GM19463 (cell line): Measurements from ENCODE around the gene GABBR2.
A peak's percentile ranks its signal among the peaks of the same experiment; 100 is the strongest.

Experiments used
- ATAC-seq: cut with Tn5 transposase; IDR thresholded peaks from one replicate; pipeline ENCODE4 v1.9.1; 2021; ENCODE audit warnings: mild to moderate bottlenecking, moderate library complexity; ENCODE audit not compliant: unreplicated experiment

Gene GABBR2

DNA sequence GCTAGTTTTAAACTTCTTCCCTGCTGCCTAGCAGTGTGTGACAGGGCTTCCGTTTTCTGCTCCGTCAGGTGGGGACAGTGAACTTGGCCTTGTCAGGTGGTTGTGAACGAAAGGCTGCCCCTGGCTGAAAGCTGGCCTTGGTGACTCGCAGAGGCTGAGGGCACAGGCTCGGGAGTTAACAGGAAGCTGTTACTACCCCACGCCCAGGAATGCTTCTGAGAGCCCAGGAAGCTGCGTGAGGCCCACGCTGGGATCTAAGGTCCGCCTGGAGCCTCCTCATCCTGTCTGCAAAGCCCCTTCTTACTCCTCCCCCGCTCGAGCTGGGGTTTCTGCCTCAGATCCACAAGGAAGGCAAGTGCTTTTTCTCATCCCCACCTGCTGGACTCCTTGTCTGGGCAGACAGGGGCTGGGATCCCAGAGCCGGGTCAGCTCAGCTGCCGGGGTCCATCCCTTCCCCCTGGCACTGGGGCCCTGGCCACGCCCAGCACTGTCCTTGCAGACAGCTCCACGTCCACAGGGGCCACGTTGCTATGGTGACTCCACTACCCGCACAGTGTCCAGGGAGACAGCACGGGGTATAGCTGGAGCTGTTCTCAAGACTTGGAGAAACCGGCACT is 328.6 kb downstream of the GABBR2 start:
- peak; percentile 63 for ATAC-seq

DNA sequence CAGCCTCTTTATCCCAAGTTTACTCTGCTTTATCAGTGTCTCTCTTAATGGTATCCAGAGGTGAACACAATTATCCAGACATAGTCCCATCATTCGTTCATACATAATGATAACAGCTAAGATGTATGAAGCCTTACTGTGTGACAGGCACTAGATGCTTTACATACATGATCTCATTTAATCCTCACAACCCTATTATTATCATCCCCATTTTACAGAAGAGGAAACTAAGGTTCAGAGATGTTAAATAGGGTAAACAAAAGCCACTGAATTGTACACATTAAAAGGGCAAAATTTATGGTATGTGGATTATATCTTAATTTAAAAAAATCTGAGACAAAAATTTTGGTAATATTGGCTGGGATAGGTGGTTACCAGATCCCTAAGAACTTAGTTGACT is 329.2 kb downstream of the GABBR2 start:
- no peak for ATAC-seq

DNA sequence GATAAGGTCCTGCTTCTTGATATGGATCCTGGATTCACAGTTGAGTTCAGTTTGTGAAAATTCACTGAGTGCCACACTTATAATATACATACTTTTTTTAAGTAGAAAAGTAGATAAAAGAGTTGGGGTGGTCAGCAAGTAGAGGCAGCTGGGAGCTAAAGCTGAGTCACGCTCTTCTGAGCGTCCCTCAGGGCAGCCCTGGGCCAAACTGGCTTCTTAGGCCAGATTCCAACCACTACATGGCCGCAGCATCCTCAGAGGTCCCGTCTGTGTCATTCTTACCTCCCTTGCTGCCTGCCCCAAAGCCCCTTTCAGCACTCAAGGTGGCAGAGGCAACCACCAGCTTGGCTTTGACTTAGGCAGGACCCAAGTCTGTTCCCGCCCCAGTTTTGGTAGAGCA is 329.9 kb downstream of the GABBR2 start:
- no peak for ATAC-seq

DNA sequence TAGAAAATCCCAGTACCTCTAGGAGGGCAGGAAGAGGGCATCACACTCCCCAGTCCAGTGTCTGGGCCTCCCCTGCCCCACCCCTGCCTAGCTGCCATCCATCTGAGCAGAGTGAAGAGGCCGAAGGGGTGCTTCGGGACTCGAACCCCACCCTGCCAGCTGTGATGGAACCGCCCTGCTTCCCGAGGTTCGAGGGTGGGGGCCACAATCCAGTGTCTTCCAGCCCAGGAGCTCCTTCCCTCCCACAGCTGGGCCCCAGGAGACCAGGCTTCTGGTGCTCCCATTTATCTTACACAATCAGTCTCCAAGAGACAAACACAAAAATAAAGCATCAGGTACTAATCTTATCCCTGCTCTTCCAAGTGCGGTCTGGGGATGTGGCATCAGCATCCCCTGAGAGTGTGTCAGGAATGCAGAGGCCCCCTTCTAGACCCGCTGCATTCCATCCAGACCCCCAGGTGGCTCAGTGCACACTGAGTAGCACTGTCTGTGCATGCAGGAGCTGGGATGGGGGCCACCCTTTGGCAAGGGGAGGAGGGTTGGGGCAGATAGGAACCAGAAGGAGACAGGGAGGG is 330.4 kb downstream of the GABBR2 start:
- no peak for ATAC-seq

DNA sequence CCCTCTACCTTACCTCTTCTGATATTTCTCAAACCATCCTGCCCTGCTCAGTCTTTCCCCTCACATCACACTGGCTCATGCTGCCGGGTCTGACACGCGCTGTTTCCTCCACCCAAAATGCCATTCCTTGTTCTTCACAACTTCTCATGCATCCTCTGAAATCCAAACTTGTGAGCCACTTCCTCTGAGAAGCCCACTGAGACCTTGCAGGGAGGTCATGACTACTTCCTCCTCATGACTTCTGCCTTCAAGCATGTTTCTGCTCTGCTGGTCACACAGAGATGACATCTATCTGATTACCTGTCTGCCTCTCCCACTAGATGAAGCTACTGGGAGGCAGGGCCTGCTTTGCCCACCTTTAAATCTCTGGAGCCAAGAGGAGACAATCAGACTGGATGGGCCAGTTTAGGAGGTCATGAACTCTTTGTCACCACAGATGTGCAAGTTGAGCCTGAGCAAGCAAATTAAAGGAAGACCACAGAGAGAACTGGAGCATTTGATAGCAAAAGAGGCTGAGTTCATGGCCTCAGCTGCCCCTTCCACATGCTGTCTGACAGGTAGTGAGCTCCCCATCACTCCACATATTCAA is 333.5 kb downstream of the GABBR2 start:
- ATAC-seq = peak; percentile 44

DNA sequence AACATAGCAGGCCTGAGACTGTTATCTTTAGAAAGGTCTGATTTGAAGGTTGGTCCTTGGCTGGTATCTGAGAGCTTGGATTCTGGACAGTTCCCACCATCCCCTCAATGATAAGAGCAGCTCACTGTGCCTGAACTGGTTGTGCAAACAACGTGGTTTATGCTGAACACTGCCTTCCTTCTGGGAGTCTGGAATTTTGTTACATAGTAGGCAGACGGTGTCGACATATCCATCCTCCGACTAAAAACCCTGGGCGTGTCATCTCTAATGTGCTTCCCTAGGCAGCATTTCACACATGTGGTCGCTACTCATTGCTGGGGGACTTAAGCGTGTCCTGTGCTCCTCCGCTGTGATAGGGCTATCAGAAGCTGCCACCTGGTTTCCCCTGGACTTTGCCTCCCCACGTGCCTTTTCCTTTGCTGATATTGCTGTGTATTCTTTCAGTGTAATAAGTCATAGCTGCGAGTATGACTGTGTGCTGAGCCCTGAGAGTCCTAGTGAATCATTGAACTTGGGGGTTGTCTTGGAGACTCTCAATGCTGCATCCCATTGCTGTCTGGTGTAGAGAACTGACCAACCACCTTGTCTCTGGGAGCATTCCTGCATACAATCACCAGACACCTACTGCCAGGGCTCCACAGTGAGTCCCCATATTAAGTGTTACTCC is 334.2 kb downstream of the GABBR2 start:
- peak; percentile 48 for ATAC-seq

DNA sequence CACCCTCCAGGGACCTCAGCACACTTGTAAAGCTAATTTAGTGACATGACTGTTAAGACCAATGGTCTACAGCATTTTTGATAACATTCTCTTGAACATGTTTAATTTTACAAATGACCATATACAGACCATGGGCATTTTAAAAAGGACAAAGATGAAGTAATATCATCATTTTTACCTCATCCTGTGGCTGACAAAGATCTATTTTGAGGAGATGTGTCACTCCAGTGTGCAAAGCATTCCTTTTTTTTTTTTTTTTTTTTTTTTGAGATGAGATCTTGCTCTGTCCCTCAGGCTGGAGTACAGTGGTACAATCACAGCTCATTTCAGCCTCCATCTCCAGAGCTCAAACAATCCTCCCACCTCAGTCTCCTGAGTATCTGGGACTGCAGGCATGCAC is 335.1 kb downstream of the GABBR2 start:
- no peak for ATAC-seq

DNA sequence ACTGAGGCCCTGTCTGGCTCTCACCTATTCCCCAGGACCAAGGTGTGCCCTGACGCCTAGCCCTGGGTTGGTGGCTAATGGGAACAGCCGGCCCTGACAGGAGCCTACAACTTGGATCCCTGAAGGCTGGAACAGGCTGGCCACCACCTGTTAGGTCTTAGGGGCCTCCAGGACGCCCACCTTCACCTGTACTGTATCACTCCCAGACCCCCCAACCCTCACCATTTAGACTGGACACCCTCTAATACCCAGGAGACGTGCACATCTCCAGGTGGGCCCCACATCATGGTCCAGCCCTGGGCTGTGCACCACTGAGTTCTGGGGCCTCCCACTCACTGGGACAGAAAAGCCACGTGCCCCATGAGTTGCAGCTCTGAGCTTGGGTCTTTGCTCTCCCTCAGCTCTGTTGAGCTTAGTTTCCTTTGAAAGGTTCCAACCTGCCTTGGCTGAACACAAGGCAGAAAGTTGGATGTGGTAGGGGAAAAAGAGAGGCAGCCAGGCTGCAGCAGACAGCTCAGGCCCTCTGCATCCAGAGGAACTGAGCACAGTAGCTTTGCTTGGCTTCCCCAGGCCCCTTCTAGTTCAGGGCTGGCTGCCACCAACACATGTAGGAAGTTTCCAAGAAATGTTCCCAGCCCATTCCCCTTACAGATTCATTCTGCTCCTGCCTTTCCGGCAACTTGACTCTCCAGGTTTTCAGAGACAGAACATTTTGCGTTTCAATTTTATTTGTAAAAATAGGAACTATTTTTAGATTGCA is 336.5 kb downstream of the GABBR2 start:
- ATAC-seq = no peak

DNA sequence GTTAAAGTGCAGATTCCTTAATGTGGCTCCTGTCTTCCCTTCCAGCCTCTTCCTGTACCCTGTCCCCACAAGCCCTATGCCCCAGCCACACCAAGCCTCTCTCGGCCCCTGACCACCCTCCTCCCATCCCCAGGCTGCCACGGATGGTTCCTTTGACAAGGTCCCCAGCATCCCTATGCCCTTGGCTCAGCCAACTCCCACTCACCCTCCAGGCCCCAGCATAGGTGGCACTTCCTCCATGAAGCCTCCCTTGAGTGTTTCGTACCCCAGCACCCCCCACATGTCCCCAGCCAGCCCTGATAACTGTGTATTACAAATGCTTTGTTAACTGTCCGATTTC is 337.8 kb downstream of the GABBR2 start:
- ATAC-seq = no peak

DNA sequence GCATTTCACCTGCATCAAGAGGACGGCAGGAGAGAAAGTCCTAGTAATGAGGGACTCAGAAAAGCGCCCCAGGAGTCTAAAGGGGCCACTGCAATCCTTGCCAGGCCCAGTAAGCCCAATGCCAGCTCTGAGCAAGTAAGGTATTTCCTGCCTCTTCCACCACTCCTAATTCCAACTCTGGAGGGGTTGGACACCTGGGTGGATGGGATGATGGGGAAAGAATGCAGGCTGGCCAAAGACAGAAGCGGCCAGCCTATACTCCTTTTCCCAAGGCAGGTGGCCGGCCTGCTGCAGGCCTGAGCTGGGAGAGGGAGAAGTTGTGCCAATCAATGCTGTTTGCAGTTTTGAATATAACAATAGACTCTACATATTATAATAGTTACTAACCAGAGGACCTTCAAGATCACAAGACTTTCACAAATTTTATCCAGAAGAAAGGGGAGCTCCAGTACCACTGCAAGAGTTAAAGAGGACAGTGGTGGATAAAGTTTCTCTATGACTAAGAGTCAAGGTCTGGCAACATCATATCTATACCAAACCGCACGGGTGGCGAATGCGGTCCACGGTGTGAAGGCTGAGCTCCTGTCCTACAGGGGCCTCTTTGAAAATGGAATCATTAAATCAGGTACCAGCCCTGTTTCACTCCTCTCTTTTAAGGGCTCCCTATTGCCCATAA is 338.3 kb downstream of the GABBR2 start:
- ATAC-seq = no peak

DNA sequence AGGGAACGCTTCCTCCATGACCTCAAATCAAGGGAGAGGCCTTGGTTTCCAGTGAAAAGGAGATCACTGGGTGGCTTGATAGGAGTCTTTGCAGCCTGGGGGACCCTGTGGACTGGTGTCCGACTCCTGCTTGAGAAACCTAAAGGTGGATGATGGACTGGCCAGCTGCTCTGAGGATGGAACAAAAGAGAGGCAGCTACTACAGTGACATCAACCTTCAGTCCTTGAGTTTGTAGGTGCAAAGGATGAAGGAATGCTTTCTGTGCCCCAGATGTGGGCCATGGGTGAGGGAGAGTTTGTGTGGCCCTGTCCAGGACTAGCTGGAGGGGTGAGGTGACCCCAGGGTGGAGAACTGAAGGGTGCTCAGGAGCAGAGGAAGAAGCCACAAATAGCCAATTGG is 338.8 kb downstream of the GABBR2 start:
- ATAC-seq = no peak

DNA sequence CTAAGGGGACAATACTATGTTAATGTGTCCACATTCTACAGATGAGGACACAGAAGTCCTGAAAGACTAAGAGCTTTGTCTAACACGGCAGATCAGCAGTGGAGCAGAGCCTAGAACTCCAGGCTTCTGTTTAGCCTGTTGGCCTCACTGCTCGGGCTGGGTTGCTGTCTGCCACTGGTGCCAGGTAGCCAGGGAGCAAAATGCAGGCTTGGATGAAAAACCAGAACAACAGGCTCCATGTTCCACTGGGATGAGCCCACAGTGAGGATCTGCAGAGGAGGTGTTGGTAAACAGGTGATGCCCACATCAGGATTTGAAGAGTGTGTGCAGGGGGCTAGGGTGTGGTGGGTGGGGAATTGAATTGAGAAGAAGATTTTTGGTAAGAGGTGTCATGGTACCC is 339.3 kb downstream of the GABBR2 start:
- no peak for ATAC-seq

DNA sequence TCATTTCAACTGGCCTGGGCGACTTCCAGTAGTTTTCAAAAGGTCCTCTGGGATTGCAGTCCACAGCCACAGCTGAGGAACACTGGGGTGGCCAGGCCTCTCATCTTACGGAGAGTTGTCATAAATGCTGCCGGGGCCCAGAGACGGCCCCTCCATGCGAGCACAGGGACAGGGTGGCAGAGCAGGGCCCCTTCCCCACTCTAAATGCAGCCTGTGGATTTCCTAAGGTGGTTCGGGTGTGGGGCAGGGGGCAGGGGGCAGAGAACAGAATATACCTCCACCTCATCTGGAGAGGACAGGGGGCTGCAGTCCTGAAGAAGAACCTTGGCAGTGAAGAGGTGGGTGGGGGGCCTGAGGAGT is 339.7 kb downstream of the GABBR2 start:
- ATAC-seq = no peak

DNA sequence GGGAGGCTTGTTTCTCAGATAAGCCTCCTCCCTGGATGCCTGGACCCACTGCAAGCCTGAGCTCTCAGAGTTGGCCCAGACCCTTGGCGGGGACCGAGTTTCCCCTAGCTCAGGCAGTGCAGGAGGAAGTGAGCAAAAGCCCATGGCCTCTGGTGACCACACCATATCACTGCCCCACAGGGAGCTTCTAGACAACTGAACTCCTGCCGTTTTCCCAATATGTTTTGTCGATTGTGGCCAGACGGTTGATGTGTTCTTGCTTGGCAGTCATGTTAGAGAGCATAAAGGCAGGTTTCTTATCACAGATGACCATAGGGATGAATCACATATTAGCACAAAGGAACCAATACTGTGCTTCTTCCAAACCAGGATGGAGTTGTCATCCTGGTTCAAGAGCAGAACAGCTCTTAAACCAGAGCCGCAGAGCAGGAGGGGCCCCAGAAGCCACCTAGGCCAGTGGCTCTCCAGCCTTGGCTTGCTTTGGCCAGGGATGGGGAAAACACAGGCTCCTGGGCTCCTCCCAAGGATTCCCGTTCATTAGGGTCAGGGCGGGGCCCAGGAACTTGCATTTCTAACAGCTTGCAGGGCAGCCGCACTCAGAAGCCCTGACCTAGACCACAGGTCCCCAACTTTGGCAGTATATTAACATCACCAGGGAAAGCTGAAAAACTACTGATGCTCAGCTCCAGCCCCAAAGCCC is 340.2 kb downstream of the GABBR2 start:
- no peak for ATAC-seq

DNA sequence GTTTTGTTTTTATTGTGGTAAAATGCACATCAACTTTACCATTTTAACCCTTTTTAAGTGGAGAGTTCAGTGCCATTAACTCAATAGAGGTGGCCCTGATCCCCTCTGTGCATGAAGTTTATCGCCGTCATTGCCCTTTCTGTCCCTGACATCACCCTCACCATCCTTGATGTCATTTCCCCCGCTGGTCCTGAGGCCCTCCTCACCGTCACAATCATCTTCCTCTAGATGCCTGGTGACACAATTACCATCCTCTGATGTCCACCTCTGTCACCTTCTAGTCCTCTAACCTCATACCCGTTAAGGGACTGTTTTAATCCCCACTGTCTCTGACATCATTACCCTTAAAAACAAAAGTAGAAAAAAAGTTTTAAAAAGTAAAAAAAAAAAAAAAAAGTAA is 340.8 kb downstream of the GABBR2 start:
- ATAC-seq = no peak

DNA sequence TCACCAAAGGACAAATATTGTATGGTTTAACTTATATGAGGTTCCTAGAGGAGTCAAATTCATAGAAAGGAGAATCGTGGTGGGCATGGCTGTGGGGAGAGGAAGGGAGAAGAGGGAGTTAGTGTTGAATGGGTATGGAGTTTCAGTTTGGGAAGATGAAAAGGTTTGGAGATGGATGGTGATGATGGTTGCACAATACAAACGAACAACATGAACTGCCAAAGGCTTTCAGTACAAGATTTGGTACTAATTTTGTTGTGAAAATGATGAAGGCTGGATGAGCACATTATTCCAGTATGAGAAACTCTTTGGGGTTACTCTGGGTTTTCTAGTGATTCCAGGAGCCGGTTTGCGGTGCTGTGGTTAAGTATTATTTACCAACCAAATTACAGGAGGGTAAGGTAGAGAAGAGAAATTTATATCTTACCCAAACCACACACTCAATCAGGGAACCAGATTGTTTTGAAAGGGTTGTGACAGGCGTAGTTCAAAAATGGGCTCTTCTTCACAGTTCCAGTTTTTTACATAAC is 341.3 kb downstream of the GABBR2 start:
- no peak for ATAC-seq

DNA sequence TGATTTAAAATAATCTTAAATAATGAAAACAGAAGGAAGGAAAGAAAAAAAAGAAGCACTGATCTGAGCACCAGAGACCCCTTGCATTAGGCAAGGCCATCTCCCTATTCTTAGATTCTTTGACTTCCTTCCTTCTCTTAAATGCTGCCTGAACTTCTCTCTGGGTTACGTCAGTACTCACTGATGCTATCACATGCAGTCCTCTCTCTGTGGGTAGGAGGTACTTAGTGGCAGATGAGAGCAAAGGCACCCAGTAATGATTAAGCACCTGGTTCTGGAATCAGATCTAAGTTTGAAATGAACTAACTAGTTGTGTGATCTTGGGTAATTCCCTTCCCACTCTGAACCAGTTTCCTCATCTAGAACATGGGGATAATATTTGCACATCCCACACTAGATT is 343.0 kb downstream of the GABBR2 start:
- ATAC-seq = no peak

DNA sequence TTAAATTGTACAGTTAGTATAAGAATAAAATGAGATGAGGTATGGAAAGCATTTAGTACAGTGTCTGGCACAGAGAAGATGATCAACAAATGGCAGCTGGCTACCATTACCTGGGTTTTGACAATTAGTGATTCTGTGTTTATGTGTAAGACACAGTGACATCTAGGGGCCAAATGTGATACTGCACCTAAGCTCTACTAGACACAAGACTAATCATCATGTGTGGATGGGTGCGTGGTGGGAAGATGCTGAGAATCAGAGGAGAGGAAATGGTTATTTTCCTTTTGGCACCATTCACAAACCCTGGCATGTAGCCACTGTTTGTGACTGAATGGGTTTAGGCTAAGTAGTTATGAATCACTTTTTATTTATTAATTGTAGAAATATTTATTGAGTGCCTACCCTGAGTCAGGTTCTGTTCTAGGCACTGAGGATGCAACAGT is 343.5 kb downstream of the GABBR2 start:
- no peak for ATAC-seq

DNA sequence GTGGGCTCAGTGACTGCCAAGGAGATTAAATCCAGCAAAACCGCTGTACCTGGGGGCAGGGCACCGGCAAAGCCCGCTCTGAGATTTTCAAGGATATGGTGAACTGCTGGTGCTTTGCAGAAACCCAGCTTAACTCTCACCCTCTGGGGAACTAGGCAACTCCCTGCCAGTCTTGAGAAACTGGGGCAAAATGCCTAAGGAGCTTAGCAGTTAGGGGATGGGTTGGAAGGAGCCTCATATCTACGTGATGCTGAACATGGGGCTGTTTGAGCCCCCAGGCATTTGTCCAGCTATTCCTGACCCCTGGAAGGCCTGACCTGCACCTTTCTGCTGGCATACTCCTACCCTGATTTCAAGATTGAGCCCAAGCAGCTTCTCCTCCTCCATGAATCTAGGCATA is 344.6 kb downstream of the GABBR2 start:
- no peak for ATAC-seq

DNA sequence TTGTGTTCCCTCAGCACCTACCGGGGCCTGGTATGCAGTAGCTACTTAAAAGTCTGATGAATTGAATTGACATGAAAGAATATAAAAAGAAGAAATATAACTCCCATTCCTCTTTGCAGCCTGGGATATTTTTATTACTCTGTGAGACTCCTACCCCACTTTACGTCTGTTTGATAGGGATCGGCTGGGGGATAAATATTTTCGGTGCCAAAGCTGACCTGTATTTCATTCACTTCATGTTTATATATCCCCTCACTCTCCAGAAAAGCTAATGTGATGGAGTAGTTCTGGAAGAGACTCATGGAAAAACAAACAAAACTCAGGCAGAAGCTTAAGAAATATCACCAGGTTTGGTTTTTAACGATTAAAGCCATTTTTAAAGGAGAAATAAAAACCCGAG is 345.1 kb downstream of the GABBR2 start:
- ATAC-seq = no peak
